HepG2 (cell line): ENCODE data around the gene L3MBTL4. TPM values are rescaled to one million over a fixed set of nuclear protein-coding genes. Genes with fewer than 3 reads are reported as not detected.

Source experiments
- ATAC-seq: fragments of 200-7000 bp; cut with Tn5 transposase; 3 replicates; pipeline ENCODE4 v1.9.1; 2020; ENCODE audit warnings: mild to moderate bottlenecking, moderate library complexity
- BruUV-seq: library from RNA; stranded (reverse); fragments of 400-500 nt; replicated peaks from 2 replicates; lab custom pipeline; 2021; lab: Mats Ljungman, UMichigan
- CTCF ChIA-PET: fragments of 300-600 bp; formaldehyde crosslinking; extraction: SDS; loops from one replicate; lab custom pipeline; 2021; ENCODE audit warnings: low total read pairs, inconsistent platforms, low intra/inter-chr PET ratio; lab: Yijun Ruan, JAX
- POLR2A ChIA-PET: fragments of 350-600 bp; sonication (Branson Sonifier 250); formaldehyde crosslinking; loops from one replicate; lab custom pipeline; 2020; ENCODE audit warnings: antibody characterized with exemption, inconsistent platforms; lab: Yijun Ruan, JAX
- DNase-seq: peaks from one replicate; pipeline ENCODE4 v3.0.0-alpha.2; 2015; ENCODE audit warnings: low spot score
- FAIRE-seq: peaks from 3 replicates; lab custom pipeline; 2011; peaks lifted over from hg19 to GRCh38; lab: Jason Lieb, UNC
- H2AFZ ChIP-seq: one replicate; pipeline ENCODE4 v1.6.1; 2011; ENCODE audit warnings: low read length, inconsistent platforms
- H3K27ac ChIP-seq: fragments of 300-600 bp; 3 replicates; pipeline ENCODE4 v1.8.0; 2011; ENCODE audit warnings: mixed run types, mild to moderate bottlenecking, mixed read lengths, low read length, inconsistent platforms; ENCODE audit not compliant: insufficient read depth; ENCODE audit errors: extremely low read length
- H3K27me3 ChIP-seq, 2 experiments: fragments of 200-600 bp in 1 of 2; 2 replicates in 1 of 2; 3 replicates in 1 of 2; pipeline versions ENCODE4 v1.6.0 to v1.8.0; 2011; ENCODE audit warnings: low read length in 2 of 2, mild to moderate bottlenecking in 2 of 2, moderate library complexity in 2 of 2, inconsistent platforms in 1 of 2; ENCODE audit not compliant: insufficient read depth in 2 of 2, control insufficient read depth in 1 of 2
- H3K36me3 ChIP-seq, 2 experiments: fragments of 200-600 bp in 1 of 2; replicated peaks in 1 of 2; 2 replicates in 1 of 2; 3 replicates in 1 of 2; pipeline versions ENCODE4 v1.5.1 to v1.8.0; 2011; ENCODE audit warnings: low read length in 2 of 2, inconsistent platforms in 1 of 2; ENCODE audit not compliant: insufficient read depth in 2 of 2, control insufficient read depth in 1 of 2
- H3K4me1 ChIP-seq: 2 replicates; pipeline ENCODE4 v1.5.1; 2012; ENCODE audit warnings: low read length, inconsistent platforms; ENCODE audit not compliant: insufficient read depth
- H3K4me2 ChIP-seq: 2 replicates; pipeline ENCODE4 v1.6.0; 2011; ENCODE audit warnings: low read depth, low read length, inconsistent platforms
- H3K4me3 ChIP-seq, 3 experiments: fragments of 200-600 bp in 1 of 3; sonication (generic), shearing (Covaris generic) in 1 of 3; replicated peaks in 1 of 3; 2 replicates each; pipeline ENCODE4 v1.5.1; 2011 to 2016; ENCODE audit warnings: low read length in 3 of 3, inconsistent platforms in 2 of 3, low read depth in 2 of 3, mild to moderate bottlenecking in 2 of 3, control low read depth in 1 of 3, mixed read lengths in 1 of 3; ENCODE audit not compliant: insufficient read depth in 1 of 3
- H3K79me2 ChIP-seq: one replicate; pipeline ENCODE4 v1.6.1; 2011; ENCODE audit warnings: low read length, inconsistent platforms; ENCODE audit not compliant: insufficient read depth
- H3K9ac ChIP-seq: 2 replicates; pipeline ENCODE4 v1.6.0; 2011; ENCODE audit warnings: mild to moderate bottlenecking, low read depth, low read length, inconsistent platforms; ENCODE audit not compliant: insufficient read depth
- H3K9me3 ChIP-seq: 2 replicates; pipeline ENCODE4 v1.5.1; 2012; ENCODE audit warnings: mild to moderate bottlenecking, low read length
- H4K20me1 ChIP-seq: 2 replicates; pipeline ENCODE4 v1.6.0; 2011; ENCODE audit warnings: inconsistent platforms, mild to moderate bottlenecking, low read length, moderate library complexity; ENCODE audit not compliant: insufficient read depth
- RXRA ChIP-seq: sonication (generic); formaldehyde crosslinking; IDR thresholded peaks from 2 replicates; pipeline ENCODE4 v1.5.1; 2020; ENCODE audit warnings: missing genetic modification reagents
- ZNF256 ChIP-seq: sonication (generic); formaldehyde crosslinking; conservative IDR thresholded peaks from 2 replicates; pipeline ENCODE4 v1.4.0; 2020; ENCODE audit warnings: missing genetic modification reagents
- ZNF34 ChIP-seq: sonication (generic); formaldehyde crosslinking; IDR thresholded peaks from 2 replicates; pipeline ENCODE4 v1.4.0; 2020; ENCODE audit warnings: mild to moderate bottlenecking, missing genetic modification reagents, borderline replicate concordance
- WGBS: methylation state at CpG from one replicate; pipeline ENCODE4 v1.1.6; 2017; ENCODE audit warnings: low lambda C conversion rate; 5-methylcytosine and 5-hydroxymethylcytosine counted together
- in situ Hi-C: cut with HindIII; loops from 2 replicates; pipeline ENCODE4 v1.10.0; 2017; ENCODE audit warnings: low pct_unique_long_range_greater_than_20kb; ENCODE audit not compliant: extremely low pct_ligation_motif_present
- intact Hi-C: fragments of 100-400 bp; cut with micrococcal nuclease; formaldehyde crosslinking; loops from one replicate; pipeline ENCODE4 v1.10.0; 2022; ENCODE audit not compliant: unreplicated experiment
- polyA plus RNA-seq, 8 experiments: library from polyadenylated mRNA; depleted of rRNA in 3 of 8; stranded (reverse) in 7 of 8; unstranded in 1 of 8; fragments of >200 nt; fragmentation: Illumina TruSeq in 4 of 8; extraction: Trizol in 4 of 8; gene quantifications; 2 replicates each; pipeline versions ENCODE4 v1.2.1 to v1.2.3, GENCODE V29; 2011 to 2016; ENCODE audit warnings: low read depth in 4 of 8, missing spikeins in 1 of 8, mixed read lengths in 1 of 8; ENCODE audit not compliant: insufficient read depth in 1 of 8
- total RNA-seq, 5 experiments: library from RNA; depleted of rRNA; stranded (reverse); fragments of >200 nt; fragmentation: Illumina TruSeq; extraction: Trizol; gene quantifications; 2 replicates each; pipeline ENCODE4 v1.2.3, GENCODE V29; 2016; ENCODE audit warnings: low read depth in 1 of 5

L3MBTL4 gene
- total and polyA plus RNA-seq, 2 of the 13 experiments (the other 11 are each of a cell fraction or from before 2014, with no cell fraction given): 10.8 to 13.3 TPM

GRCh38 chr18:5961097-5961827 is 453.4 kb downstream of the L3MBTL4 start:
- Histone ChIP-seq H2AFZ (no peak overlapping the region), H3K4me1 (no peaks in the 10 kb centered on the region), H3K4me3 (no peak overlapping the region), H3K27ac (no peak overlapping the region), H3K9ac (no peak overlapping the region), H3K27me3 (no peaks in the 10 kb centered on the region), H3K79me2 (no peaks in the 10 kb centered on the region), H4K20me1 (no peaks in the 10 kb centered on the region), H3K4me2 (no peak overlapping the region)
- CTCF ChIA-PET: no interaction called here
- intact Hi-C loops: no loop called here
- in situ Hi-C loops: no loop called here
- no TSS peak for BruUV-seq
- FAIRE-seq: no peak
- 95% methylated on average over 10 of the region's 10 CpGs for WGBS
- ATAC-seq: no peak
- no peak for DNase-seq
- POLR2A ChIA-PET: interaction anchor here (0.6 kb wide), 1 partner anchor 19 kb away, joined by 3 read pairs; no protein-coding TSS in a partner anchor
- TF ChIP-seq ZNF256 (no peak), RXRA (CRISPR knock-in tag) (no peak)
- TF ChIP-seq, all 625 proteins: peak for 0
- peaks cover 1 to 2% of the 10 kb centered on the region in 2 experiments; a peak in 1 of 5 replicates for H3K36me3 ChIP-seq
- H3K9me3 ChIP-seq: no peaks in the 10 kb centered on the region

GRCh38 chr18:5958822-5959221 is 455.9 kb downstream of the L3MBTL4 start:
- BruUV-seq: no TSS peak
- Histone ChIP-seq H3K36me3 (peaks cover 4 to 13% of the 10 kb centered on the region in 2 experiments; a peak in 1 of 5 replicates), H3K79me2 (no peaks in the 10 kb centered on the region), H3K9ac (no peak overlapping the region), H3K4me2 (no peak overlapping the region), H3K4me1 (no peaks in the 10 kb centered on the region)
- intact Hi-C loops: loop anchor here (10.0 kb wide), 1 partner anchor 64 kb away; the partner anchor contains the start of gene TMEM200C
- POLR2A ChIA-PET: no interaction called here
- CTCF ChIA-PET: no interaction called here
- TF ChIP-seq ZNF34: no peak
- TF ChIP-seq, all 625 proteins: peak for 0
- Histone ChIP-seq H3K4me3 (no peak overlapping the region), H4K20me1 (no peaks in the 10 kb centered on the region), H3K9me3 (no peaks in the 10 kb centered on the region), H2AFZ (no peak overlapping the region), H3K27me3 (no peaks in the 10 kb centered on the region), H3K27ac (no peak overlapping the region)
- 92% methylated on average over 4 of the region's 6 CpGs for WGBS
- DNase-seq: no peak
- in situ Hi-C loops: no loop called here
- FAIRE-seq: no peak
- no peak for ATAC-seq
